ENCODE results near the gene RNASE12. TPM values are rescaled to one million over a fixed set of nuclear protein-coding genes. Genes with fewer than 3 reads are reported as not detected.

The RNASE12 gene
- total and polyA plus RNA-seq, 9 of the 15 experiments (the other 6 are each of a cell fraction or from before 2014, with no cell fraction given), result 0.24 TPM; not detected in 8

- TF ChIP-seq CREB3 (tag; conservative IDR thresholded peaks at IDR 0.05; ENCODE audit: low read depth) (no peak), ZNF639 (CRISPR knock-in tag; conservative IDR thresholded peaks at IDR 0.05 in 1 of 2, IDR thresholded peaks at IDR 0.05 in 1 of 2) (no peak), RNF219 (CRISPR knock-in tag; IDR thresholded peaks at IDR 0.05) (no peak), ZNF79 (CRISPR knock-in tag; IDR thresholded peaks at IDR 0.05; ENCODE audit: low read depth) (no peak), ETV1 (tag; conservative IDR thresholded peaks at IDR 0.05; ENCODE audit: low read depth) (no peak), ARID4B (CRISPR knock-in tag; IDR thresholded peaks at IDR 0.05) (no peak), MYNN (IDR thresholded peaks at IDR 0.05) (no peak), MYNN (CRISPR knock-in tag; IDR thresholded peaks at IDR 0.05) (no peak), KDM1A (IDR thresholded peaks at IDR 0.05) (peak; percentile 15; a peak in 1 of 4 replicates), ILK (tag; IDR thresholded peaks at IDR 0.05; ENCODE audit: borderline replicate concordance, low read depth) (no peak), HINFP (tag; conservative IDR thresholded peaks at IDR 0.05; ENCODE audit: low read depth) (no peak), KLF10 (CRISPR knock-in tag; IDR thresholded peaks at IDR 0.05) (no peak), HDAC1 (IDR thresholded peaks at IDR 0.05) (peak in 1 of 2 experiments; percentile 26; a peak in 1 of 4 replicates), ZNF3 (CRISPR knock-in tag; IDR thresholded peaks at IDR 0.05) (no peak), HEY1 (CRISPR knock-in tag; IDR thresholded peaks at IDR 0.05; ENCODE audit: borderline replicate concordance) (no peak), POLR2AphosphoS5 (IDR thresholded peaks at IDR 0.05; ENCODE audit: control insufficient read depth, insufficient read depth, low read depth, low read length) (peak; percentile 42; the same call in 1 of the 2 replicates), RUNX1 (IDR thresholded peaks at IDR 0.05; ENCODE audit: low read depth) (no peak)
These were observed 22.8 kb downstream of the RNASE12 start (continued) for GRCh38 chr14:20568393-20568792.

Measured in K562 (cell line).